Gastroesophageal sphincter (tissue), 3 donors: ENCODE measurements around the gene JARID2.

Experiments used
- POLR2A ChIP-seq, 2 donors: fragments of 450-650 bp; IDR thresholded peaks; one replicate each; pipeline ENCODE4 v1.6.1; 2017; ENCODE audit warnings: antibody characterized with exemption in 2 of 2, mild to moderate bottlenecking in 2 of 2, moderate library complexity in 1 of 2
- POLR2AphosphoS5 ChIP-seq: sonication (generic); formaldehyde crosslinking; IDR thresholded peaks from one replicate; pipeline ENCODE4 v1.6.1; 2017; ENCODE audit warnings: antibody characterized with exemption
- TF ChIP-seq, protein P1 (sequence below), 4 experiments: fragments of 200-600 bp in 2 of 4; fragments of 450-650 bp in 2 of 4; sonication (generic) in 1 of 4; IDR thresholded peaks; one replicate each; pipeline ENCODE4 v1.5.1; 2017 to 2019; ENCODE audit warnings: antibody characterized with exemption in 4 of 4, mild to moderate bottlenecking in 2 of 4, moderate library complexity in 2 of 4

DNA sequence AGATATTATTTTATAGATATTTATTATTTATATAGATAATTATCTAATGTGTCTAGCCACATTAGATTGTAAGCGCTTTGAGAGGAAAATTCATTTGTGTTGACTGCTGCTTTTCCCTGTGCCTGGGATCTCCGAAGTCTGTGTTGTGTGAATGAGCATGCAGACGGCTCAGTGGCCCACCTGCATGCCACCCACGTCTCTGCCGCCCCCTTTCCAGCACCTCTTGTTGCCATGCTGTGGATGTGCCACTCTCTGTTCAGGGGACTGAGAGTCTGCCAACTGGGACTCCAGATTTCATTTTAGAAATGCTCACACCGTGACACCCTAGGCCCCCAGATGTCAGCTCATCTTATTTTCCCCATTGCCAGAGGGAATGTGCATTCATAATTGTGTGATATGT is 139.7 kb downstream of the JARID2 start:
- TF ChIP-seq POLR2AphosphoS5 (no peak), POLR2A (IDR thresholded peaks at IDR 0.05) (no peak)
- TF ChIP-seq, protein P1, sequence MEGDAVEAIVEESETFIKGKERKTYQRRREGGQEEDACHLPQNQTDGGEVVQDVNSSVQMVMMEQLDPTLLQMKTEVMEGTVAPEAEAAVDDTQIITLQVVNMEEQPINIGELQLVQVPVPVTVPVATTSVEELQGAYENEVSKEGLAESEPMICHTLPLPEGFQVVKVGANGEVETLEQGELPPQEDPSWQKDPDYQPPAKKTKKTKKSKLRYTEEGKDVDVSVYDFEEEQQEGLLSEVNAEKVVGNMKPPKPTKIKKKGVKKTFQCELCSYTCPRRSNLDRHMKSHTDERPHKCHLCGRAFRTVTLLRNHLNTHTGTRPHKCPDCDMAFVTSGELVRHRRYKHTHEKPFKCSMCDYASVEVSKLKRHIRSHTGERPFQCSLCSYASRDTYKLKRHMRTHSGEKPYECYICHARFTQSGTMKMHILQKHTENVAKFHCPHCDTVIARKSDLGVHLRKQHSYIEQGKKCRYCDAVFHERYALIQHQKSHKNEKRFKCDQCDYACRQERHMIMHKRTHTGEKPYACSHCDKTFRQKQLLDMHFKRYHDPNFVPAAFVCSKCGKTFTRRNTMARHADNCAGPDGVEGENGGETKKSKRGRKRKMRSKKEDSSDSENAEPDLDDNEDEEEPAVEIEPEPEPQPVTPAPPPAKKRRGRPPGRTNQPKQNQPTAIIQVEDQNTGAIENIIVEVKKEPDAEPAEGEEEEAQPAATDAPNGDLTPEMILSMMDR (IDR thresholded peaks at IDR 0.05), result no peak
